NCI-H524 (cell line): ENCODE results near the gene CAMK2B.

ENCODE experiments used
- DNase-seq, 2 experiments: peaks; one replicate each; lab custom pipeline; 2025; lab: John Stamatoyannopoulos, UW

The CAMK2B gene

DNA sequence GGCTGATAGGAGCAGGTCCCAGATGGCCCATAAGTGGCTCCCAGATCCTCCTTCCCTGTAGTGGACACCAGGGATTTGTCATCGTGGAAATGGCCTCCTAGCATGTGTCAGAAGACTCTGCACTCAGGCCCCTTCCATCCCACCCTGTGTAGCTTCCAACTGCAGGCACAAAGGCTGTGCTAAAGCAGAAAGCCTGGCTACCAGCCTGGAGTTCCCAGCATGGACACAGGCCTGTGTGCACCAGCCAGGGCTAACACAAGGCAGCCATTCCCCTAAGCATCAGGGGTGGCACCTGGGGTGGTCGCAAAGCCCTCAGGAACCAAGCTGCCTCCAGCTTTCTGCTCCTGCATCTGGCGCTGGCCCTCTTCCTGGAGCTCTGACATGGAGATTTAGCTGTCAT, 4.5 kb upstream of the CAMK2B start:
- peak in 1 of 2 experiments; percentile 26 for DNase-seq

DNA sequence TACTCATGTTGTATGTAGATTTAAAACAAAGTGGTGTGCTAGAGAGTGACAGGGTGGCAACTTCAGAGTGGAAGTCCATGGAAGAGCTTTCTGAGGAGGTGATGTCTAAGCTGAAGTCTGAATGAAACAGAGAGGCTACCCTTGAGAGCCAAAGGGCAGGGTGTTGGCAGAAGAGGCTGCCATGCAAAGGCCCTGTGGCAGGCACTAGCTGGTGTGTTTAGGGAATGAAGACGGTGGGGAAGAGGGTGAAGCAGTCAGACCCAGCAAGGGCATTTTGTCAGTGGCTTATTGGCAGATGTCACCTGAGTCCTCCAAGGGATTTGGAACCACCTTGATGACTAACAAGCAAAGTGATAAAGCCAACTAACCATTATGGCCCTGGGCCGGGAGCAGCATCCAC, 3.7 kb upstream of the CAMK2B start:
- no peak for DNase-seq

DNA sequence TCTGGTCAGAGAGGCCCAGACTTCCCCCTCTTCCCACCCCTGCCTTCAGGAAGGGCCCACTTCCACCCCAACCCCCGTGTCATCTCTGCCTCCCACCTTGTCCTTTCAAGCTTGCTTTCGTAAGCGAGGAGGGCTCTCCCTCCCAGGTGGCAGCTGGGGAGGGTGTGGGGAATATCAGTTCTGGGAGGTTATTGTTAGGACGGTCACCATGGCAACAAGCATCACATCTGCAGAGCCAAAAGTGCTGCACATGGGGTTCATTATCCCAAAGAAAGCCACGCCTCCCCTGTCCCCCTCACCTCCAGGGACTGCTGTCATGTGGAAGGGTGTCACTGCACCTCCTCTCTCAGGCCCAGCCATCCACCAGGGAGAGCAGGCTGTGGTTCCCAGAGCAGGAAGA, 2.6 kb upstream of the CAMK2B start:
- DNase-seq, result peak; percentile 3 to 27

DNA sequence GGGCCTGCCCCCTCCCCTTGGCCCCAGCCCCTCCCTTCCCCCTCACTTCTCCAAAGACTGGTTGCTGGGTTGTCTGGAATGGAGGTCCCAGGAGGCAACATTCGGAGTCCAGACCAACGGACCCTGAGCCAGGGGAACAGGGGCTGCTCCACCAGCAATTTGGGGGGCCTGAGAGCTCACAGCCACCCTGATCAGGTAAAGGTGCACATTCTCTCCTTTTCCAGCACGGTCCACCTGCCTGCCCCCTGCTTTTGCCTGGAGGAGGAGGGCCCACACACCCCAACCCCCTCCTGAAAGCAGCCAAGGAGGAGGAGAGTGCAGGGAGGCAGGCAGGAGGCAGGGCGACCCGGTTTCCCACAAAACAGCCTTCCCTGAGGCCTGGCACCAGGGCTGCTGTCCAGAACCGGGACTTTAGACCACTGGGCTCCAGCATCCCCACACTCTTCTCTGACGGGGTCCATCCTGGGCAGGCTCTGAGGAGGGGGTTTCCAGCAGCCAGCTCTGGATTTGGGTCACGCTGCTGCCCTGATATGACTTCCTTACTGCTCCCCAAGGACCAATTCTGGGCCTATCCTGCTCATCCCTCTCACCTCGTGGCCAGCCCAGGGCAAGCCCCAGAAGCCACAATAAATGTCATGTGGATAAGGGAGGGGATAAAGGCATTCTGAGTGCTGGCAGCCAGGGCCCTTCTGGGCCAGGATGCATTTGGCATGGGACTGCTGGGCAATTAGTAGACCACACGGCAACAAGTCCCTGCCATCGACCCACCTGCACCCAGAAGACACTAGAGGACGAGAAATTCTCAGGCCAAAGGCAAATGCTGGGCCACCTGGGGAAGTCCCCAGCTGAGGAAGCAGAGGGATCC, 1.1 kb upstream of the CAMK2B start:
- no peak for DNase-seq

DNA sequence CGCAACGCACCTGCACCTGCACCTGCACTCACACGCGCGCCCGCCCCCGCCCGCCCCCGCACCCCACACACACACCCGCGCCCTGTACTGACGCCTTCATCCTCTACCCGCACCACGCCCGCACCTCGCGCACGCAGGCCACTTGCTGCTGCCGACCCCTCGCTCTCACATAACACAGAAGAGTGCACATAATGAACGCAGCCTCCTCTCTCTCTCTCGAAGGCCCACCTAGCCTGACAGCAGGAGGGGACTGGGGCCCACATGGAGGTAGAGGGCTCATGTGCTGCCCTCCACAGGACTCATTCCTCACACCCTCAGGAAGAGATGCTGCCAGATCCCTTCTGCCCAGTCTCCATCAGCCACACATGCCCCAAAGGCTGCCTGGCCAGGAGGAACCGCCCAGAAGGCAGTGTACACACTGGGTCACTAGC, 432 bp upstream of the CAMK2B start:
- DNase-seq, result peak; percentile 54 to 75

DNA sequence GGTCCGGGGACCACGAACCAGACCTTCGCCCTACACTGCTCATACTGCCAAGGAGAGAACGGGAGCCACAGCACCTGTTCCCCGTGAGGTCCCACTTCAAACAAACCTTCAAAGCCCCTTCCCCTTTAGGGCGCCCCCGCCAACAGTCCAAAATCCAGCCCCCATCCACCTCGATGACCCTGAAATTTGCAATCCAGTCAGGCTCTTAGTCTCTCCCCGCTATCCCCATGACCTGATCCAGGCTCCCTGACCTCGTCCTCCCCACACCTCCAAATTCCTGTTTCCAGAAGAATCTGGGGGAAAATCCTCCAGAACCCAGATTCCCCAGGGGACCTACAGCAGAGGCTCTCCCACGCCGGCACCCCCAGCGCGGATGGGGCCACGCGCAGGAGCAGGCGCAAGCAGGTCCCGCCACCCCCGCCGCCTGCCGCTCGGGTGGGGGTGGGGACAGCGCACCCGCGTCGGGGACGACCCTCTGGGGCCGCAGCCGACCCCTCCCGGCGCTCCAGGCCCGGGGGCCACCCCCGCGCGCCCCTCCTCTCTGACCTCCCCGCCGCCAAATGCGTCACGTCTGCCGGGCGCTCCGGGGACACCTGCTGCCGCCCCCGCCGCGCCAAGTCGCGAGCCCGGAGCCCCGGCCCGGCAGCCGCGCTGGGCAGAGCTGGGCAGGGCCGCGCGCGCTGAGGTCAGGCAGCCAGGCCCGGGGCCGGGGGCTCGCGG, 753 bp downstream of the CAMK2B start:
- peak in 1 of 2 experiments; percentile 35 for DNase-seq

DNA sequence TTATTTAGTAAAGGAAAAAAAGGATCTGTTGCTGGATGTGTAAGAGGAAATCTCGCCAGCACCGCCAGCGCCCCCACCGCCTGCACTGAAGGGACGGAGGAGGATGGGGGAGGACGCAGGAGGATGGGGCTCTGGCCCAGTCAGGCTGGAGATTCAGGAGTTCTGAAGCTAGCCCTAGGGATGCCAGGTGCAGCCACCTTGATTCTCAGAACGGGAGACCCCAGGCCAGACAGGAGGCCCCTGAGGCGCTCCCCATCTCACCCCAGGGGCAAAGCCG, 1.3 kb downstream of the CAMK2B start:
- DNase-seq, result peak in 1 of 2 experiments; percentile 21

DNA sequence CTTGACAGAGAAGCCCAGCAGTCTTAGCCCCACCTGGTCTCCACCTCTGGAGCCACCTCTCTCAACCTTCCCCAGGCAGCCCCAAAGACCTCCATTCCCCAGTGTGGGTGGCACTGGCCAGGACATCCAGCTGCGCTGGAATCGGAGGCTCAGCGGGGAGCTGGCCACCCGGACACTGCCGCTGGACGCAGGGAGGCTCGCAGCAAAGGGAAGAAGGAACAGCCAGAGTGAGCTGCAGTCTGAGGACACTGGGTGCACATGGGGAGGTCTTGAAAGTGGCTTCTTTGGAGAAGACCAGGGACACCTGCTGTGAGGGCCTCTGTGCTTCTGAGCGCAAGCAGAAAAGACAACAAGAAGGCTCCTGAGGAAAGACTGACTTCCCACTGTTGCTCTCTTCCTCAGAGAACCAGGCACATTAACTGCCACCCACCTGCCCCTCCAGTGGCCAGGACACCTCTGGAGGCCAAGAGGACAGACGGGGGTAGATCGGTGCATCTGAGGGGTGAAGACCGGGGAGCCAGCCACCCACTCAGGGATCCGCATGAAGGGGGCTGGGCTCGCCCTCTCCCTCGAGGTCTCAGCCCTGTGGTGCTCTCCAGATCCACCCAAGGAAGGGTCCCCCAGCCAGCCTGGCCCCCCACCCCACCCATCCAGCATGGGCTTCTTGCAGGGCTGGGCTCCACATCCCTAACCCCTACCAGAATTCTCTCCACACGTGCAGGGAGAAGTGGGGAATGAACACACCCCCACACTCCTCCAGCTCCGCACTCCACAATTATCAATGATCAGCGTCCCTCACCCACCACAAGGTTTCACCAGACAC, 1.8 kb downstream of the CAMK2B start:
- DNase-seq, result no peak

DNA sequence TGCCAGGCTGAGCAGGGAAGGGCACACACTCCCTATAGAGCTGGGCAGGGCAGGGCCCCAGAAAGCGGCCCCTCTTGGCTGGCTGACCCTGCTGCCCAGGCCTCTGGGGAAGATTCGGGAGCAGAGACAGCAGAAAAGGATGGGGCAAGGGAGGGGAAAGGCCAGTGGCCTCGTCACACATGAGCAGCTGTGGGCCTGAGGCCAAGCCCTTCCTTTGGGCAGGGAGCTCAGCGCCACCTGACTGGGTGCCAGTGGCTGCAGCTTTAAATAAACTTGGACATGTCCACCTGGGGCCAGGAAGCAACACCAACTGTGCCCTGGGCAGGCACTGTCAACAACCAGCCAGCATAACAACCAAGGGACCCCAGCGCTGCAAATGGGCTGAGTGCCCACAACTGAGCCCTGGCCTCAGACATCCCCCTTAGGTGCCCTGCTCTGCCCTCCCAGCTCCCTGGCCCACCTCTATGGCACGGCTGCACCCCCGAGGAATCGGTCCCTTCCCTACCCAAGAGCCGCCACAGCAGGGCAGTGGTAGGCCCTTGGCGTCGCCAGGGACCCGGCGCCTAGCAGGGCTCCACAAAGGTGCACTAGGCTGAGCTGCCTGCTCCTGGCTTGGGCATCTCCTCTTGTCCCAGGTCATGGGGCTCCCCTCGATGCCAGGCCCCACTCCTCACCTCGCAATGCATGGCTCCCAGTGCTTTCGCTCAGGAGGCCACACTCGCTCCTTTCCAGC, 2.6 kb downstream of the CAMK2B start:
- DNase-seq, result no peak

DNA sequence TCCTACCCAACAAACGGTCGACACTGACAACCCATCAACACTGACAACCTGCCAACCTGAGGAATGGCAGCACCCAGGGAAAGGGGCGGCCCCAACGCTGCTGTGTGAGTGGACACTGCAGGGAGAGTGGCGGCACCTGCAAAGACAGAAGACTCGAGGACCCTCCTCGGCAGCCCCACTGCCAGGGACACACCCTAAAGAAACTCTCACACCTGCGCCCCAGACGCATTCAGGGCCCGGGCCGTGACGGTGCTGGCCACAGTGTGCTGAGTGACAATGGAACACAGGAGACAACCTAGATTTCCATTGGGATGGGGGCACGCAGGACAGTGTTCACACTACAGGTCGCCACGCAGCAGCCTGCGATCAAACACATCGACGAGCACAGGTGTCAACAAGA, 3.6 kb downstream of the CAMK2B start:
- no peak for DNase-seq

DNA sequence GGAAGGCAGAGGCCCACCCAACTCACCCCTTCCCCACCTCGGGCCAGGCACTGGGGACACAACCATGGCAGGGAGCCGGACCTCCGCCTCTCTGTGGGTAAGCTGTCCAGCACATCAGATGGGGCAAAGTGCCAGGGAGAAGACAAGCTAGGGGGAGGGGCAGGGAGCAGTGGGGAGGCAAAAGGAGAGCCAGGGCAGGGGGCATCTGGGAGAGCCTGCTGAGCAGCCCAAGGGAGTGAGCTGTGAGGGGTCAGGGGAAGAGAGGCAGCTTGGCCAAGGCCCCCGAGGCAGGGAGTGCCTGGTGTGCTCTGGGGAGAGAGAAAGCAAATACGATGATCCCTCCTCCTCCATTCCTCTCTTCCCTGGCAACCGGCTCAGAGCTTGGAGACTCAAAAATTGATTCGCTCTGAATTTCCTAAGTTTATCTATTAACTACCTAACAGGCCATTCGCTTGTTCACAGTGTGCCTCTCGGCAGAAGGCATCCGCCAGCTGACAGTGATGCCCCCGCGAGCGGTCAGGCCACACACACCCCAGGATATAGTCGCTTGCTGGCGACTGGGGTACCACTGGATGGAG, 4.5 kb downstream of the CAMK2B start:
- DNase-seq, result no peak

DNA sequence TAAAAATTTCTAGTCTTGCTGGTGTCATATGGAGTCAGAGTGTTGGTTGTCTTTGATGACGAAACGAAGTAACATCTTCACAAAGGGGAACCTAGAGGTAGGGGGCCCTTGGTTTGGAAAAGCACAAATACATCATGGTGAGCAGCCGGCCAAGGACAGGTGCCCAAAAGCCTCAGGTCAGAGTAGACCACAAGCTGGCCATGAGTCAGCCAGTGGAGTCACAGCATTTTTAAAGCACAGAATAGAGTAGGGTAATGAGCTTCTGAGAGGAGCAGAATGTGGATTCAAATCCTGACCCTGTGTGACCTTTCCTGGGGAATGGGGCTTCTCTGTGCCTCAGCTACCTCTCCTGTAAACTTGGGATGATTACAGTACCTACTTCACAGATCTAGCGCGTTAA, 5.3 kb downstream of the CAMK2B start:
- DNase-seq, result no peak

DNA sequence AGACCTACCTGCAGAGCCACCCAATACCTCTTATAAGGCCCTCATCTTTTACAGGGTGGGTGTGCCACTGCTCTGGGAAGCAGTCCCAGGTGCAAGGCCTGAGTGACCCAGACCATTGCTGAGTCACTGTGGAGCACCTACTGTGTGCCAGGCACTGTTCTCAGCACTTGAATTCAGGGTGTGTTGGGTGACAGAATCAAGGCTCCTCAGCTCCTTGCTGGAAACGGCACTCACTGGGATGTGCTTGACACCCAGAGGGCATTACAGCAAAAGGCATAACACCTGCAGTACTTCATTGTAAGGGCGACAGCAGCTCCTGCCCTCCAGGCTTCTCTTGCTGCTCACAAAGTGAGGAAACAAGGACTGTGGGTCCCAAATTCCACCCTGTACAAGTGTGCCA, 7.1 kb downstream of the CAMK2B start:
- DNase-seq, result no peak

DNA sequence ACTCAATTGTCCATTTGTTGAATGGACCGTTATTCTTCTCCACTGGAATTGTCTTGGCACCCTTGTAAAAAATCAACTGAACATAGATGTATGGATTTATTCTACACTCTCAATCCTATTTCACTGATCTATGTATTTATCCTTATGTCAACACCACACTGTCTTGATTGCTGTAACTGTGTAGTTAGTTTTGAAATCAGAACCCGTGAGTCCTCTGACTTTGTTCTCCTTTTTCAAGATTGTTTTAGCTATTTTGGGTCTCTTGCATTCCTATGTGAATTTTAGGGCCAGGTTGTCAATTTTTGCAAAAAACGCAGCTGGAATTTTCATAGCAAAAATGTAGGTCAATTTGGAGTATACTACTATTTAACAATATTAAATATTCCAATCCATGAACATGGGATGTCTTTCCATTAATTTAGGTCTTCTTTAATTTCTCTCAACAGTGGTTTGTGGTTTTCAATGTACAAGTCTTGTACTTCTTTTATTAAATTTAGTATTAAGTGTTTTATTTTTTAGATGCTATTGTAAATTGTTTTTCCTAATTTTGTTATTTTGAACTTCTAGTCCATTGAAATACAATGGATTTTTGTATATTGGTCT, 10.0 kb downstream of the CAMK2B start:
- no peak for DNase-seq

DNA sequence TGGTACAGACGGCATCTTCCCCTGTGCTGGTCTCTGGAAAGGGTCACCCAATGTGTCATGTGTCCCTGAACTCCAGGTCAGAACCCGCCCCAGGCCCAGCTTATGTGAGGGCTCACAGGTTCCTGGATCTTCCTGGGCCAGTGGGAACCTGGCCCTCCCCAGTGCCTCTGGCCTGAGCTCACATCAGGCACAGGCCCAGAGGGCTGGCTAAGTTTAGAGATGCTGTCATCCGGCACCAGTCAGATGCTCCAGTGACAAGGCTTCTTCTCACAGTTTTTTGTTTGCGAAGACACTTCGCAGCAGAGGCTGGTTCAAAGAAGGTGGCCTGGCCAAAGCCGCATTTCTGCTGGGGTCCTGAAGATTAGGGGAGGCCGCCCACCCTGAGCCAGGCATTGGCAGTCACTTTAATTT, 11.8 kb downstream of the CAMK2B start:
- no peak for DNase-seq

DNA sequence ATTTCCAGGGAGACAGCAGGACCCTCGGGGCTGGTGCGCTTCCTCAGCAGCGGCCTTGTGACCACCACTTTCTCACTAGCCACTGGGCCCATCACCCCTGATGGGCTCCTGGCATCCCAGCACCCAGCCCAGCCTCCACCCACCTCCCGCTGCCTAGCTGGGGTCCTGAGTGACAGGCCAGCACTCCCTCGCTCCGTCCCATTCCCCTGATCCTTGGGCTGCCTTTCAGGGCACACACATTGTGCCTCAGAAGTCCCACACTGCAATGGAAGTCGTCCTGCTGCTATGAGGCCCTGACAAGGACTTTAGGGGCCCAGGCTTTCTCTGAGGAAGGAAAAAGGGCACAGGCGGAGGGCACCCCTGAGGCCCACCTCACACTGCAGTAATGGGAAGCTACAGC, 12.4 kb downstream of the CAMK2B start:
- no peak for DNase-seq

DNA sequence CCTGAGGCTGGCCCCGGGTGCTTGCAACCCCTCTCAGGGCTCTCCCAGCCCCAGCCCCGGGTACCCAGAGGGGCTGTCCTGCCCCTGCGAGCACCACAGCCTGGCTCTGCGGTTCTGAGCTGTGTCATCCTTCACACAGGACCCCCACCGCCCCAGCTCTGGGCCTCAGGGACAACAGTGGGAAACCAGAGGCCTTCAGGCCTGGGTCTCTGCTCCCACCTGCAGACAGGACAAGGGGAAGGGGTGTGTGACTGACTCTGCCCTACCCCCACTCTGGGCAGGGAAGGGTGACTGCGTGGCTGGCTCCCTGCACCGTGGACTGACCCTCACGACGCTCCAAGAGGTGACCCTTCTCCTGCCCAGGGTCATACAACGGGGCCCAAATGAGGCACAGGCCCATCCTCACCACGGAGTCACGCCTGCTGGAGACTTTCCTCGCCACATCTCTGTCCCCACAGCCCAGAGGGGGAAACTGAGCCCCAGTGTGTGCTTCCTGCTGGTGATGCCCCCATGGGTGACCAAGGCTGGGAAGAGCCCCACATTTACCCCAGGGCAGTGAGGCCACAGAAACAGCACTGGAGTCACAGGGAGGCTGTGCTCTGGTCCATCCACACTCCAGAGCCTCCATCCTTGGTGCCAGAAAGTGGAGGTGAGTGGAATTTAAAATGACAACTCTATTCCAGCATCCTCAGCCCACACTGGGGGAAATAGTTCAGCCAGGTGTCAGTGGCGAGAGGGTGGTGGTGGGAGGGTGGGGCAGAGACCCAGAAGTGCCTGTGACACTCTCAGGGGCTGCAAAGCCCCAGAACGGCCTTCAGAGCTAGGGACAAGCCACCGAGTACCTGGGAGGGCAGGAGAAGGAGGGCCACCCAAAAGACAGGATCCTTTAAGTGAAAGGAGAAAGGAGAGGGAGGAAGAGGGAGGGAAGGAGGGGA, 13.6 kb downstream of the CAMK2B start:
- no peak for DNase-seq

DNA sequence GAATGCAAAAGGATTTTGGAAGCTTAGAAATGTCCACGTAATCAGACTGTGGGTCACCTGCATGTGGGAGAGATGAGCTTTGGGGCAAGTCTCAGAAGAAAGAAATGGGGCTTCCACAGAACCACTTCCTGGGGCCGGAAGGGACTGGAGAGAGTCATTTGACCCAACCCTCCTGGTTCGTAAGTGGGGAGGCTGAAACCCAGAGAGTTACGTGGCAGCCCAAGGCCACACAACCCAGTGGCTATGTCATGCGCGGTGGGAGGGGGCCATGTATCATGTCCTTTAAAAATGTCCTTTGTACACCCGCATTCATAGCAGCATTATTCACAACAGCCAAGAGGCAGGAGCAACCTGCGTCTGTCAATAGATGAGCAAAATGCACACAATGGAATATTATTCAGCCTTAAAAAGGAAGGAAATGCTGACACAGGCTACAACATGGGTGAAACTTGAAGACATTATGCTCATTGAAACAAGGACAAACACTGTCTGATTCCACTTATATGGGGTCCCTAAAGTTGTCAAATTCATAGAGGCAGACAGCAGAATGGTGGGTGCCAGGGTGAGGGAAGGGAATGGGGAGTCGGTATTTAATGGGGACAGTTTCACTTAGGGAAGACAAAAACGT, 15.1 kb downstream of the CAMK2B start:
- DNase-seq, result no peak

DNA sequence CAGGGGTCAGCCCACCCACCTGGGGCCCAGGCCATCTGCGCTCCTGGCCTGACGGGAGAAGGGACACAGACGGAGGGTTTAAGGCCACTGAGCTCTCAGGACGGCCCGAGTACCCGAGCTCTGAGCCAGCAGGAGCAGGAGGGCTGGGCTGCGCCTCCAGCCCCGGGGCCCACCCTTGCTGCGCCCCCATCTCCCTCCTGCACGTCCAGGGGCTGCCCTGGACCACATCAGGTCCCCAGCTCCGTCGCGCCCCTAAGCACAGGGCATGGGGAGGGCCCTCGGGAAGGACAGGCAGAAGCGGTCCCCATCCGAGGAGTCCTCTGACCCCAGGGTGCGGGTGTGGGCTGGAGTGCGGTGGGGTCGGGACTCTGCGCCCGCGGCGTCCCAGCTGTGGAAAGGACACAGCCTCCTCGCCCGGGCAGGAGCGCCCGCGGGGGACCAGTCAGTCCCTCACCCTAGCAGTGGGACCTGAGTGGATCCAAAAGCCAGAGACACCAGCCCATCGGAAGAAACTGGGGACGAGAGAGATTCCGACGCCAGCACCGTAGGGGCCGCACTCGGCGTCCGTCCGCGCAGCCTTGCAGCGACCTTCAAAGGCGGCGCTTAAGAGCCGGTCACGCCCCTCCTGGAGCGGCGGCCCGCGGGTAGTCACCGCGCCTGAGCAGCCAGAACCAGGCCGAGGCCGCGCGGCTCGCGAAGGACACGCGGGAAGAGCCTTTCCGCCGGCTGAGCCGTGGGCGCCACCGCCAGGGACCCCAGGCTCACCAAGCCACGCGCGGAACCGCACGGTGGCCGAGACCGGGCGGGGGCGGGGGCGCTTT, 15.9 kb downstream of the CAMK2B start:
- DNase-seq, result no peak
